GM19193 (cell line): ENCODE measurements around the gene ACADS.

Source experiments
- POLR2A ChIP-seq: IDR thresholded peaks from 4 replicates; pipeline ENCODE4 v1.6.1; 2011; ENCODE audit not compliant: insufficient read depth, insufficient read length; ENCODE audit errors: extremely low read depth

Gene ACADS

GRCh38 chr12:120712610-120713009 is 13.0 kb upstream of the ACADS start:
- TF ChIP-seq POLR2A = no peak

- TF ChIP-seq POLR2A = no peak
Observed at GRCh38 chr12:120713861-120714482, 11.7 kb upstream of the ACADS start.

- TF ChIP-seq POLR2A = no peak
Observed at GRCh38 chr12:120718055-120718454, 7.6 kb upstream of the ACADS start.

- no peak for TF ChIP-seq POLR2A
Observed at GRCh38 chr12:120719072-120719471, 6.6 kb upstream of the ACADS start.

GRCh38 chr12:120719496-120720233 is 6.0 kb upstream of the ACADS start:
- TF ChIP-seq POLR2A = no peak

- no peak for TF ChIP-seq POLR2A
Observed at GRCh38 chr12:120720234-120720986, 5.2 kb upstream of the ACADS start.

- TF ChIP-seq POLR2A = no peak
Observed at GRCh38 chr12:120720987-120721801, 4.4 kb upstream of the ACADS start.

GRCh38 chr12:120721866-120722265 is 3.8 kb upstream of the ACADS start:
- no peak for TF ChIP-seq POLR2A

GRCh38 chr12:120722784-120723183 is 2.8 kb upstream of the ACADS start:
- TF ChIP-seq POLR2A = no peak

GRCh38 chr12:120724720-120725119 is 906 bp upstream of the ACADS start:
- no peak for TF ChIP-seq POLR2A

- no peak for TF ChIP-seq POLR2A
Observed at GRCh38 chr12:120725151-120725658, 421 bp upstream of the ACADS start.

- no peak for TF ChIP-seq POLR2A
Observed at GRCh38 chr12:120726510-120726793, 826 bp downstream of the ACADS start.

- no peak for TF ChIP-seq POLR2A
Observed at GRCh38 chr12:120726961-120727360, 1.3 kb downstream of the ACADS start.

GRCh38 chr12:120733574-120733973 is 7.9 kb downstream of the ACADS start:
- TF ChIP-seq POLR2A = no peak

- TF ChIP-seq POLR2A = no peak
Observed at GRCh38 chr12:120734210-120734609, 8.6 kb downstream of the ACADS start.
